Gastroesophageal sphincter (tissue), 4 donors: ENCODE data around the gene ZBED6. TPM values are rescaled to one million over a fixed set of nuclear protein-coding genes. Genes with fewer than 3 reads are reported as not detected.
"Not testable (repeated sequence)": the region's sequence is repeated elsewhere in the genome, so short reads cannot be mapped to it uniquely, and the experiment has no call there.

ENCODE experiments used
- ATAC-seq: fragments of 150-250 bp; one replicate; pipeline ENCODE4 v1.9.1; 2016; ENCODE audit warnings: mild to moderate bottlenecking, moderate library complexity
- H3K27ac ChIP-seq, 4 donors: fragments of 200-600 bp; sonication (generic) in 3 of 4; 1 replicate in 3 of 4; 2 replicates in 1 of 4; pipeline ENCODE4 v1.5.1; 2016 to 2019
- H3K27me3 ChIP-seq: fragments of 200-600 bp; sonication (generic); one replicate; pipeline ENCODE4 v1.5.1; 2019
- H3K36me3 ChIP-seq, 2 donors: fragments of 200-600 bp; sonication (generic); one replicate each; pipeline ENCODE4 v1.5.1; 2019; ENCODE audit warnings: control low read depth in 1 of 2
- H3K4me1 ChIP-seq, 3 donors: fragments of 200-600 bp; sonication (generic); 1 replicate in 2 of 3; 2 replicates in 1 of 3; pipeline ENCODE4 v1.5.1; 2016 to 2019; ENCODE audit warnings: control low read depth in 2 of 3
- H3K4me3 ChIP-seq, 2 donors: fragments of 200-600 bp; sonication (generic); one replicate each; pipeline ENCODE4 v1.5.1; 2019; ENCODE audit warnings: mild to moderate bottlenecking in 1 of 2, moderate library complexity in 1 of 2
- H3K9me3 ChIP-seq, 3 donors: fragments of 200-600 bp; sonication (generic); one replicate each; pipeline ENCODE4 v1.5.1; 2017 to 2019; ENCODE audit warnings: control low read depth in 2 of 3
- CTCF ChIP-seq, 4 experiments: fragments of 200-600 bp in 2 of 4; fragments of 450-650 bp in 2 of 4; sonication (generic) in 1 of 4; IDR thresholded peaks; one replicate each; pipeline ENCODE4 v1.5.1; 2017 to 2019; ENCODE audit warnings: antibody characterized with exemption in 4 of 4, mild to moderate bottlenecking in 2 of 4, moderate library complexity in 2 of 4
- EP300 ChIP-seq: sonication (generic); formaldehyde crosslinking; IDR thresholded peaks from one replicate; pipeline ENCODE4 v1.6.1; 2017; ENCODE audit warnings: antibody characterized with exemption, mild to moderate bottlenecking
- POLR2A ChIP-seq, 2 donors: fragments of 450-650 bp; IDR thresholded peaks; one replicate each; pipeline ENCODE4 v1.6.1; 2017; ENCODE audit warnings: antibody characterized with exemption in 2 of 2, mild to moderate bottlenecking in 2 of 2, moderate library complexity in 1 of 2
- POLR2AphosphoS5 ChIP-seq: sonication (generic); formaldehyde crosslinking; IDR thresholded peaks from one replicate; pipeline ENCODE4 v1.6.1; 2017; ENCODE audit warnings: antibody characterized with exemption
- WGBS, 2 donors: methylation state at CpG; one replicate each; pipeline ENCODE4 v1.1.5; 2018; ENCODE audit warnings: low coverage in 1 of 2; 5-methylcytosine and 5-hydroxymethylcytosine counted together
- total RNA-seq, 4 donors: library from RNA; depleted of rRNA; stranded (reverse); fragments of >200 nt; gene quantifications; one replicate each; pipeline ENCODE4 v1.1.0, GENCODE V29; 2016

ZBED6 gene
- total RNA-seq, 4 donors from 2014 or later = 11.6 to 19.9 (median 18.7) TPM

- ATAC-seq = no peak
- H3K36me3 ChIP-seq = peaks cover 5 to 87% of the 10 kb centered on the region in 2 donors
- TF ChIP-seq CTCF (IDR thresholded peaks at IDR 0.05) = no peak
- no peak for TF ChIP-seq POLR2A (IDR thresholded peaks at IDR 0.05)
- no peak for TF ChIP-seq POLR2AphosphoS5
- TF ChIP-seq EP300 = no peak
- no peak overlapping the region for H3K4me3 ChIP-seq
- H3K4me1 ChIP-seq = peaks cover 0 to 14% (median 0%) of the 10 kb centered on the region in 3 donors
- whole genome bisulfite sequencing, 2 donors = 78 to 90% methylated on average over 3 to 6 of the region's 6 CpGs
- no peak overlapping the region for H3K27ac ChIP-seq
- no peaks in the 10 kb centered on the region for H3K9me3 ChIP-seq
- no peaks in the 10 kb centered on the region for H3K27me3 ChIP-seq
Observed at GRCh38 chr1:203818399-203818798, 23.0 kb downstream of the ZBED6 start.

- H3K4me1 ChIP-seq = peaks cover 0 to 12% (median 0%) of the 10 kb centered on the region in 3 donors
- no peak for TF ChIP-seq POLR2AphosphoS5
- TF ChIP-seq POLR2A (IDR thresholded peaks at IDR 0.05) = no peak
- TF ChIP-seq CTCF (IDR thresholded peaks at IDR 0.05) = no peak
- TF ChIP-seq EP300 = no peak
- 67% methylated on average over 1 of the region's 1 CpG; no CpG with 5 or more reads in 1 of the 2 donors for WGBS, 2 donors
- H3K27me3 ChIP-seq = no peaks in the 10 kb centered on the region
- no peak overlapping the region for H3K27ac ChIP-seq
- no peak for ATAC-seq
- peaks cover 7 to 71% of the 10 kb centered on the region in 2 donors for H3K36me3 ChIP-seq
- no peak overlapping the region for H3K4me3 ChIP-seq
- H3K9me3 ChIP-seq = no peaks in the 10 kb centered on the region
Observed at GRCh38 chr1:203823306-203823705, 27.9 kb downstream of the ZBED6 start.

GRCh38 chr1:203826175-203826574 lies 30.8 kb downstream of the ZBED6 start:
- Histone ChIP-seq H3K27ac (no peak overlapping the region), H3K4me1 (peaks cover 0 to 12% (median 0%) of the 10 kb centered on the region in 3 donors), H3K4me3 (no peak overlapping the region), H3K9me3 (no peaks in the 10 kb centered on the region), H3K27me3 (no peaks in the 10 kb centered on the region), H3K36me3 (peaks cover 4 to 71% of the 10 kb centered on the region in 2 donors)
- WGBS, 2 donors = 86 to 93% methylated on average over 2 of the region's 2 CpGs
- TF ChIP-seq POLR2AphosphoS5 (no peak), POLR2A (IDR thresholded peaks at IDR 0.05) (no peak), EP300 (no peak), CTCF (IDR thresholded peaks at IDR 0.05) (no peak)
- no peak for ATAC-seq

- no peak for ATAC-seq
- peaks cover 13 to 71% of the 10 kb centered on the region in 2 donors for H3K36me3 ChIP-seq
- 70 to 78% methylated on average over 5 of the region's 5 CpGs for WGBS, 2 donors
- peaks cover 0 to 5% (median 0%) of the 10 kb centered on the region in 3 donors for H3K4me1 ChIP-seq
- H3K4me3 ChIP-seq = no peak overlapping the region
- TF ChIP-seq CTCF (IDR thresholded peaks at IDR 0.05) (no peak), POLR2A (IDR thresholded peaks at IDR 0.05) (no peak), POLR2AphosphoS5 (no peak), EP300 (no peak)
- H3K27ac ChIP-seq = no peak overlapping the region
- H3K9me3 ChIP-seq = no peaks in the 10 kb centered on the region
- H3K27me3 ChIP-seq = no peaks in the 10 kb centered on the region
Observed at GRCh38 chr1:203828002-203828401, 32.6 kb downstream of the ZBED6 start.

- peak overlapping the region in 1 of 4 donors; percentile 11 for H3K27ac ChIP-seq
- H3K36me3 ChIP-seq = peaks cover 13 to 71% of the 10 kb centered on the region in 2 donors
Observed at GRCh38 chr1:203828503-203828902, 33.1 kb downstream of the ZBED6 start.

GRCh38 chr1:203829247-203829646 lies 33.8 kb downstream of the ZBED6 start:
- not testable (repeated sequence) for H3K9me3 ChIP-seq, ATAC-seq, H3K4me1 ChIP-seq, H3K4me3 ChIP-seq, H3K27me3 ChIP-seq
- H3K27ac ChIP-seq = peak overlapping the region in 3 of 4 donors; percentile 11 to 49 (median 20)
- H3K36me3 ChIP-seq = peaks cover 13 to 78% of the 10 kb centered on the region in 2 donors
- WGBS, 2 donors = 48 to 51% methylated on average over 4 to 5 of the region's 5 CpGs

More at GRCh38 chr1:203828503-203828902, 33.1 kb downstream of the ZBED6 start:
- ATAC-seq = no peak
- Histone ChIP-seq H3K4me1 (peaks cover 0 to under 1% (median 0%) of the 10 kb centered on the region in 3 donors), H3K27me3 (no peaks in the 10 kb centered on the region), H3K9me3 (no peaks in the 10 kb centered on the region), H3K4me3 (no peak overlapping the region)
- 13 to 30% methylated on average over 1 of the region's 1 CpG for WGBS, 2 donors
- TF ChIP-seq POLR2AphosphoS5 = no peak
- TF ChIP-seq EP300 = no peak
- TF ChIP-seq POLR2A (IDR thresholded peaks at IDR 0.05) = no peak
- no peak for TF ChIP-seq CTCF (IDR thresholded peaks at IDR 0.05)
